HG03135 (cell line): ENCODE data around the gene PAX8.
"Not testable (repeated sequence)": the region's sequence is repeated elsewhere in the genome, so short reads cannot be mapped to it uniquely, and the experiment has no call there.

Experiments
- ATAC-seq: cut with Tn5 transposase; IDR thresholded peaks from one replicate; pipeline ENCODE4 v1.9.1; 2021; ENCODE audit warnings: mild to moderate bottlenecking, moderate library complexity; ENCODE audit not compliant: unreplicated experiment

The PAX8 gene

DNA sequence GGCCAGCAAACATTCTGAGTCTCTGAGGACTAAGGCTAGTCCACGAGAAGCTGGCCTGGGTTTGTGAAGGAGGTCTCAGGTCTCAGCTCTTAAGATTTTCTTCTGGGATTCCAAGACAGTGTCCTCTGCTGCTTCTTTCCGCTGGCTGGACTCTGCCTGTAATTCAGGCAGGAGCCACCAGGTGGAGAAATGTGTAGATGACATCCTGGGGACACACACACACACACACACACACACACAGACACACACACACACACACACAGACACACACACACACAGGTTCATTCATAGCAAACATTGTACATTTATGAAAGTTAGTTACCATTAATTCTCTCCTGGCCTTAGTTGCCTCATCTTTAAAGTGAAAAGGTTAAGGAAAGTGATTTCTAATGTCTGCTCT lies 18.9 kb upstream of the PAX8 start:
- not testable (repeated sequence) for ATAC-seq

DNA sequence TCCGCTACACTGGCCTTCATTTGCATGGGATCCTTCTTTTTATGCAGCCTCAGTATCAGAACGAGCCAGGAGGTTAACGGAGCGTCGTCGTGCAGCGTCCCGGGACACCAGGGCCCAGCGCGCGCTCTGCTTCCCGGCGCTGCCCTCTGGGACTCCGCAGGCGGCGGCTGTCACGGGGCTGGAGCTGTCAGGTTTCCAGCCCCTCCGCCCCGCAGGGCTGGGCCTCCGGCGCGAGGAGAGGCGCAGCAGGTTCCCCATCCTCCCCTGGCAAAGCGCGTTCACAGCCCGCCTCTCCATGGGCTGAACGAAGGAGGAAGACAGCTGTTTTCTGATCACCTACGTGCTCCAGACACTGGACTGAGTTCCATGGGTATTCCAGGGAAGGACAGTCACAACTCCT lies 12.5 kb upstream of the PAX8 start:
- no peak for ATAC-seq

DNA sequence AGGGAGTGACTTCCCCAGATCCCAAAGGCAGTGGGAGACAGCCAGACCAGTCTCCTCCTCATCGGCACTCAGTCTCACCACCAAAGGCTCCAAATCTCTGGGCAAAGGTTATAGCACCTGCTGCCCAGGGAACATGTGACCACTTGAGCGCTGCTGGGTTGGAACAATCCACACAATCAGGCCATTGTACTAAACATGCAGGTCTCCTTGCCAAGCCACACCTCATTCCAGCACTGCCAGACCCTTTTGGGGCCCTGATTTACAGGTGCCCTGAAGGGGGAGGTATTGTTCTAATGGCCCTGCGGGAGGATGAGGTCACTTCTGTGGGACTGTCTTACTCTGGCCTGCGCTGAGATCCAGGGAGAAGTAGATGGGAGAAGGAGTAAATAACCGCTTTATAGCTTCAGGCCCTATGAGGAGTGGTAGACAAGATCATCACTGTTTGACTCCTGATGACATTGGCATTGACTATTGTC lies 10.0 kb upstream of the PAX8 start:
- ATAC-seq: not testable (repeated sequence)

DNA sequence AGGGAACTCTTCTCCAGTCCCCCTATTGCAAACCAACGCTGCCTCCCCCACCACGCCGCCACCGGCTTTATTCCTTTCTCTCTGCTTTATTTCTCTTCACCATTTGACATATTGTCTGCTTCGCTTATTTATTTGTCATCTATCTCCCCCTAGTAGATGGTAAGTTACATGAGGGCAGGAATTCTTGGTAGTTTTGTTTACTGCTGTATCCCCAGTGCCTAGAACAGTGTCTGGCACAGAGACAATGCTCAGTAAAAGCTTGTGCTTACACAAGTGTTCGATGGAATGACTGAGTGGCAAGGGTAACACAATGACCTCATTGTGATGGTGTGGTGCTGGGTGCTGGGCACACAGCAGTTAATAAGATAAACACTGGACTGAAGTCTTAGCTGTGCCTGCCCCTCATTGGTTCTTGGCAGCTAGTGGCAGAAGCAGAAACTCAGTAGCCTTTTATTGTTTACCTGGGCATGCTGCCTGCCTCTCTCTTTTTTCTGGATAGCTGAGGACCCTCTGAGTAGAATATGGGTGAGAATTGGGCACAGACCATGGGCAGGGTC lies 9.5 kb upstream of the PAX8 start:
- ATAC-seq: not testable (repeated sequence)

DNA sequence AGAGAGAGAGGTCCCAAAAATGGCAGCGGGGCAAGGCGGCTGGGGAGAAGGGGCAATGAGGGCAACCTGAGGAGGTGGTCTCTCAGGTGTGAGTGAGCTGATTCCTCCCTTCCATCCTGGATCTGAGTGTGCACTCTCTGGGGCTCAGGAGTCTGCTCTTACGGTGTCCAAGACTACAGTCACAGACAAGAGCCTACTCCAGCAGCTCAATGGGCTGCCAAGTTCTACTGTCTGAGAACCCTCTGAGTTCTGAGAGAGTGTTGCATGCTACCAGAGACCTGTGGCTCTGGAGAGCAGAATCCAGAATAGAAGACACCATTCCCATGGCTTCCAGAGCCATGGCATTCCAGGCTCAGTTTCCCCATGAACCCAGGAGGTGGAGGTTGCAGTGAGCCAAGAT lies 7.1 kb upstream of the PAX8 start:
- ATAC-seq: no peak

DNA sequence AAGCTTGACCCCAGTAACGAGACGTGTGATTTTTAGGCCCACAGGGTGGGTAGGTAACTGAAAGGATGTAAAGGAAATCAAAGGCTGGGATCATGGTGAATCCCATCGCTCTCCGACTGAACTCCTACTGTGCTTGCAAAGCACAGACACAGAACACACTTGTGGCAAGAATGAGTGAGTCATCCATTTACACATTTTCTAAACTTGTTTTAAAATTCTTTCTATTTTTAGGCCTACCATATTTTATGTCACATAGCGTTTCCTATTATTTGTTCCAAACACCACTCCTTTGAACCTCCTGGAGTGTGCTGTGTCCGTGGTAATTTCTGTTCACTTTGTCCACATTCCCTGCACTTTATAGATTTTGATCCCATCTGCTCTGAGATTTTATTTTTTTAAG lies 6.3 kb upstream of the PAX8 start:
- ATAC-seq: not testable (repeated sequence)

DNA sequence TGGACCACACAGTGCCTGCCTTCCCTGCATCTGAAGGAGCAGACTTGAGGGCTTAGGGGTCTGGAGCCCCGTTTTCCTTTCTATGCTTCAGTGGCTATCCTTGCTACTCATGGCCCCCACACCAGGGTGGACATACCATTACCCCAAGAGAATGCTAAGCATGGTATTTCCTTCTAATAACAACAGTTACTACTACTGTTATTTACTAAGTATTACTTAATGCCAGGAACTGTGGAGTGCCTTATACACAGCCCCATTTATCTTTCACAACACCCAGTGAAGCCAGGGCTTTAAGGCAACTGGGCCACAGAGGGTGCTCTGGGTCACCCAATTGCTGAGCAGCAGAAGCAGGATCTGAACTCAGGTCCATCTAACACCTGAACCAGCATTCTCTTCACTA lies 5.8 kb upstream of the PAX8 start:
- ATAC-seq: no peak

DNA sequence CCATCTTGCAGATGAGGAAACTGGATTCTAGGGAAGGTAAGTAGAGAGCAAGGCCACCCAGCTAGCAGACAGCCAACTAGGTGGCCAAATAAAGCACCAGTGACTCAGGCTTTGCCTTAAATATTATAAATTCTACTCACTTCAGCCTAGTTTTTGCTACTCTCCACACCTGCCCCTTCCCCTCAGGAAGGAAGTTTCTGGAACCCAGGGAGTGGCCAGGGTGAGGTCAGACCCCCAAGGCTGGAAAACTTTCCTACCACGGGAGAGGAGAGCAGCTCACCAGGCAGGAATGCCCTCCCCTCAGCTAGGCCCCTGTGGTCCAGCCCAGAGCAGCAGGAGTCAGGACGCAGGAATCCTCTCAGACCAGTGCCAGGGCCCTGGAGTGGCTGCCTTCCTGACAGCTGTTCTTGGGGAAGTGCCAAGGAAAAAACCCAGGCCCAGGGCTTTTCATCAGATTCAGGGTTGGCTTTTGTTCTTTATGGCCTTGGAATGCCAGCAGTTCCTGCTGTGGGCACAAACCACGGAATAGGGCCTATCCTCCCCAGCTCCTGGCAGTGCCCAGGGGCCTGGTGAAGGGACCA lies 5.1 kb upstream of the PAX8 start:
- ATAC-seq: no peak

DNA sequence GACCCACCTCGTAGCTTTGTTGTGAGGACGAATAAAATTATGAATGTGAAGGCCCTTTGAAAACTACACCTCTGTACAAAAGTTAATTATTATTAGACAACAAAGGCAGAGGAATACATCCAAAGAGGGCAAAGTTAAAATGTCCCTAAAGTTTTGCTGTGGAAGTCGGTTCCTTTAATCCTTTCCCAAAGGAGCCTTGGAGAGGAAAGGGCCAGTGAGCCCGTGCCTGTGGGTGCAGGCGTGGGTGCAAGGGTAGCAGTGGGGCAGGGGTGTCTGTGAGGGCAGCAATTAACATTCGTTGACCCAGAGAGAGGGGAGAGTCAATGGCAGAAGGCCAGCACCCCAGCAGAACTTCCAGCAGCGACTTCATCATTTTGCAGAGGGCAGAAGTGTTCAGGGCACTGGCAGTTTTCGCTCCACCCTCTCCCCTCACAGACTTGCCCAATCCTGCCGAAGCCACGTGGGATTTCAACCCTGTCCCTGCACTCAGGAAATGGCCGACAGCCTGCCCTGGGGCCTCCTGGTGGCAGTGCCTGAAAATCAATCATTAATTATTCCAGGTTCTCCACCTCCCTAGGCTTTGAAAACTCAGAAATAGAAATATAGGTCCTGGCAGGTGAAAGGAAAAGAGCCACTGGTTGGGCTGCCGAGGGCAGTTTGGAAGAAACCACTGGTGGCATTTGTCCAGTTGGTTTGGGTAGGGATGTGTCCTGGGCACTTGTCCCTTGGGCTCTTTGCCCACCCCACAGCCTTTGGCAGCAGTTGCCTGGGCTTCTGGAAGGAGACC lies 4.2 kb upstream of the PAX8 start:
- no peak for ATAC-seq

DNA sequence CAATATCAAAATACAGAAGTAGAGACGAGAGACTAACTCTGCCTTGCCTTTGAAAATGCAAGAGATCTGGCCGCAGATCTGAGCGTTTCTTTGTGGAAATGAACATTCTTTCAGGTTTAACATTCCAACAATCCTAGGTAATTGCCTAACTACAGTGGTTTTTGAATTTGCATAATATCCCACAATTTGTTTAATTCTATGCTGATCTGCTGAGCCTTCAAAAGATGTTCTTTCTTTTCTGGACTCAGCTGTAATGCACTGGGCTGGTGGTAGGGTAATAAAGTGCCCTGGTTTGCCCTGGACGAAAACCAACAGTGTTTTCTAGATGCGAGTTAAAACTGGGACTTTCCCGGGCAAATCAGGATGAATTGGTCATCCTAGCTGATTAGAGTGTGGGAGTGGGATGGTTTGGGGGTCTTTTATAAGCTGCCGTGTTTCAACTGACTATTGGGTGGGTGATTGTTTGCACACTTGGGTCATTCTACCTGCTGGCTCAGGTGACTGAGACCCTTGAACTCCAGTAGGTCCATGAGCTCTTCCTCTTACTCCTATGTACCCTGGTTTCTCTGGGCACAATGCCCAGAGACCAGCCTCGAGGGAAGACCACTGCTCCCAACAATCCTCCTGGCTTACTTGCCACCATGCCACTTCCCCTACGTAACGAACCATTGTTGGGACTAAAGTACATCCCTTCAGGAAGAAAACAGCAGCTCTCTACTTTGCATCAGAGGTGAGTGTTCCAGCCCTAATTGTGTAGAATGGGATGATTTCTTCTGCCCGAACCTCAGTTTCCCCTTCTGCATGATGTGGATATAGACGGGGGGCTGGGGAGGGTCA lies 3.4 kb upstream of the PAX8 start:
- ATAC-seq: no peak

DNA sequence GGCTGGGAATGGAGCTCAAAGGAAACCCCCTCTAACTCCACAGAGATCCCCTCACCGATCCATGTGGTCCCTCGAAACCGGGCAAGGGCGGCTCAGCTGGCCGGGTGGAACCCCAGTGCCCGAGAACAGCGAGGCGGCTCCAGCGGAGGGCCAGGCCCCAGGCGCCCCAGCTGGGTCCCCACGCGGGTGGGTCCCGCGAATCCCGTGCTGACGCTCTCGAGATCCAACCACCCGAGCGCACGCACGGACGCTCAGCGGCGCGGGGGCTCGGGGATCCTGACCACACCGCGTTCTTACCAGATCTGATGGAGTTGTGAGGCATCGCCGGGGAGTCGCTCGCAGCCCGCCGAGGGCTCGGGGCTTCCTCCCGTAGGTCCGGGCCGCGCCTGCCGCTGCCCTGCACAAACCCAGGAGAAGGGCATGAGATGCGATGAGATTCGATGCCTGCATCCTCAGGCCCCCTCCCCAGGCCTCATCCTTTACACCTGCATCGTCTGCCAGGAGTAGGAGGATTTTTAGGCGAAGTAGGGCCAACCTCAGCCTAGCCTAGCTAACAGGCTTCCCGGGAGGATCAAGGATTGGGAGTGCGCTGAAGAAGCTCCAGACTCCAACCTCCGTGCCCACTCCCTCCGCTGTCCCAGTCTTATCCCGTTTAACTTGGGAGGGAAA lies 514 bp downstream of the PAX8 start:
- ATAC-seq: no peak

DNA sequence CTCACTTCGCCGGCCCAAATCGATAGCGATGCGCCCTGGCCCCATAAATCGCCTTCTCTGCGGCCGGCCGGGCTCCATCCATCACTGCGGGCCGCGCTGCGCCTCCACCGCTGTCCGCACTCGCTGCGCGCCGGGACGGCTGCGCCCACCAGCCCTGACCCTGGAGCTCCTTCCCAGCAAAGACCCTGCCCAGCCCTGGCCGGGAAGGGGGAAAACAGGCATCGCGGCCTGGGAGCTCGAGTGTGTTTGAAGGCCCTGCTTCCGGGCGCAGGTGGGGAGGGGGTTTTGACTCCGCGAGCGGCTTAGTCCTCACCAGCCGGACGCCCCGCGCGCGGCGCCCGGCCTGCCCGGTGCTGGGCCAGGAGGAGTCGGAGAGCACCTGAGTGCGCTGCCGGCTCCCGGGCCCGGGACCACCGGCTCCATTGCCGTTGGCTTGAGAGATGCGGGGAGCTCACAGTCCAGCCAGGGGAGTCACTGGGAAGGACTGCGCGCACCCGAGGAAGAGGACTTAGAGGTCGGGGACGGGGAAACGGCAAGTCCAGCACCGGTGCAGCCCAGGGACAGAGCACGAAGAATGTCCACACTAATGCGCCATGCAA lies 1.1 kb downstream of the PAX8 start:
- ATAC-seq: no peak

DNA sequence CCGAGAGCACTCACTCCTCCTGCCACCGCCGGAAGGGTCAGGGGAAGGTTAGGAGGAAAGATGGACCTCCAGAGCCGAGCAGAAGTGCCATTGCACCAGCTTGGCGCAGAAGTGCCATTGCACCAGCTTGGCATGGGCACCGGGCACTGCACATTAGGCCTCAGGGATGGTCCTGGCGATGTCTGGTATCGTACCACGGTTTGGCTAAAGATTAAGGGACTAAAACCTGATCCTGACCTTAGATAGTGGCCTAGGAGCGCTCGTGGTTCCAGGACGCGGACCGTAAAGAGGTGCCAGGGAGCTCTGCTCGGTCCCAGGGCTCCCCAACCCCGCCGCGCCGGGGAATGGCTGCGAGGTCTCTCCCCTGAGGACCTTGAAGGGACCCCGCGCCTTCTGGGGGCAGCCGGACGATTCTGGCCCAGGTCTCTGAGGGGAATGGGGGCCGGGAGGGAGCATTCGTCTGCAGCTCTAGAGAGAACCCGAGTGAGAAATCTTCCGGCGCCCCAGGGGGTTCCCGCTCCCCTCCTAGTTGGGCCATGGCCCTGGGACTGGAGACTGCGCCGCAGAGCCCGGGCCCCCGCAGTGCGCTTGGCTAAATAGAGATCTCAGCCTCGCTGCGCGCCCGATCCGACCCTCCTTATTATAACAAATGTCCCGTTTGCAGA lies 1.8 kb downstream of the PAX8 start:
- ATAC-seq: no peak

DNA sequence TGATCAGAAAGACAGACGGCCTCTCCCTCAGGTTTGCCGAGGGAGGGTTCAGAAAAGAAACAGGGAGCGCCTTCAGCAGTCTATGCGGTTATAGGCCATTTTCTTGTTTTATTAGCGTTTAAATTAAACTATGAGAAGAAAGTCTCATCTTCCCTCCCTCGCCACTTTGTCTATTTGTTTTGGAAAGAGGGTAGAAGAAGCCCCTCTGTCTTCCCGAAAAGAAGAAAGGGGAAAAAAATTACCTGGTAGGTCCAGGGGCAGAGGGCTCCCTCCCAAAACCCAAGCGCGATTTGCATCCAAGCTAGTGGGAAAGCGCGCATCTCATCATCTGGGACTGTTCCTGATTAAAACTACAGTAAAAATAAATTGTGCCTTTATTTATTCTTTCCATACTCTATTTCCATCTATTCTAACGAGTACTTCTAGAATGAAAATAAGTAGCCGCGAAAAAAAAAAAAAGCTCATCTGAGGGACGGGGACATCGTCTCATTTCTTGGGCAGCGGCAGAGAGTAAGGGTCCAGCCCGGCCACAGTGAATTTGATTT lies 2.4 kb downstream of the PAX8 start:
- ATAC-seq: no peak

DNA sequence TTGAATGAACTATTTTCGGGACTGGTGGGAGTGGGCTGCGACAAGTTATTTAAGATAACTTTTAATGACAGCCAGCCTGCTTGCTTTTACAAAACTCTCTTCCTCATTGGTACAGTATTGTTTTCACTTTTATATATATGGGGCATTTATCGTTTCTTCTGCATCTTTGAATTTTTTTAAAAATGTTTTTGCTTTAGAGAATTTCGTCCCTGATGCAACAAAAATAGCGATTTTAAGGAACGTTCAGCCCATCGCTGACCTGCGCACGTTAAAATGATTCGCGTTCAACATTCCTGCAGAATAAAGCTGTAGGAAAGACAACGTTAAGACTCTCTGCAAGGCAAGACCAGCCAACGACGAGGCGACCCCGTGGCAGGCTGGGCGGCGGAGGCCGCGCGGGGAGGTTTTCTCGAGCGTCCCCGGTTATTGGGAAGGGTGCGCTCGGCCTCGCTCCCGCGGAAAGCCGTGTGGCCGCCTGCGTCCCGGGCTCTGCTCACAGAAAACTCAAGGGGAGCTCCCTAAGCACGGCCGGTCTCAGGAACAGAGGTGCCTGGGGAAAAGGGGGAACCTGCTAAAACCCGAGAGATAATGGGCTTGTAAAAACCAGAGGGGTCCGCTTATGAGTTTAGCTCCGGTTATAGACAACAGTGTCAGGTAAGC lies 3.0 kb downstream of the PAX8 start:
- ATAC-seq: no peak

DNA sequence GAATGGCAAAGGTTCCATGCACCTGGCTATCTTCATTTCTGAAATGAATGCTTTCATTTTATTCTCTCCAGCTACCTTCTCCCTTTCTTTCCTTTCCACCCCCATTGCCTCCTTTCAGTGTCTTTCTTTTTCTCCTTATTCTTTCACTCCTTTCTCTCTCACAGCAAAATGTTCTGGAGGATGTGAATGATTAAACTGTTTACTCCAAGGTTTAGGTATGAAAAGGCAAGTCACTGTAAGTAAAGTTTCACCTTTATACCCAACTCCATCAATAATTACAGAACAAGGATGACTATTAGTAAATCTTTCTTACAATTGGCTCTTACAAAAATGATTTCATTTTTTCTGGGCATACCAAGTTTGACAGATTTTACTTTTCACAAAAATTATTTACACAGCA lies 4.3 kb downstream of the PAX8 start:
- ATAC-seq: no peak

DNA sequence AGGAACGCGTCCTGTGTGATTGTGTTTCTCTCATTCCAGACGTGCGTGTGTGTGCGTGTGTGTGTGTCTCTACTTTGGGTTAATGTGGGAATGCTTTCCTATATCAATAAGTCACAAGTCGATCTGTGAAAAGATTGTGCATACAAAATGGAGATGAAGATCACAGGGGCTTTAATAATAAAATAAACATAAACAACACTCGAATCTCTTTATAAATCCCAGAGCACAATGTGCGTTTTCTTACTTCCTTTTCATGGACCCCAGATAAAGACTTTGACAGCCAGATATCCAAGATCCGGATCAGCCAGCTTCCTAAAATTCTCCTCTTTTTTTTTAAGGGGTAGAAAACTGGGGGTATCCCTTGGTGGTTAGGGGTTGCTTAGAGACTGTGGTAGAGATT lies 4.7 kb downstream of the PAX8 start:
- no peak for ATAC-seq

DNA sequence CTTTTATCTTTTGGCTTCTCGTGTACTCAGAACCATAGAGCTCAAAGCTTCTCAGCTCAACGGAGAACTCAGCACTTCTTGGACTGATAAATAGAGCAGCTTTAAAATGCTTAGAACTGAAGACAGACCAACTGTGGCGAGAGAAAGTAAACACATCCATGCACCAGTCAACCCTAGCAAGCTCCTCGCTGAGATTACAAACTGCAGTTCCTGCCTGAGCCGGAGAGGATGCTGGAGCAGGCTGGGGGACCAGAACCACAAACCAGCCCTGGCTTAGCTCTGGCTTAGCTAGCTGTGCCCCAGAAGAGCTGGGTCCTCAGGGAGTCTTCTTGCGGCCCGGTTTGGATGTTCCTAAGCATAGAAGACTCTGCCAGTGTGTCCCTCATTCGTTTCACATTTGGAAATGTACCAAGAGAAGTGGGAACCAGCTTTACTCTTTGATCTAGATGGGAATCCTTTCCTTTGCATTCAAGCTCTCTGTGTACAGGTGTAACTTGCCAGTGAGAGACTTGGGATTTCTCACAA lies 5.6 kb downstream of the PAX8 start:
- ATAC-seq: no peak

DNA sequence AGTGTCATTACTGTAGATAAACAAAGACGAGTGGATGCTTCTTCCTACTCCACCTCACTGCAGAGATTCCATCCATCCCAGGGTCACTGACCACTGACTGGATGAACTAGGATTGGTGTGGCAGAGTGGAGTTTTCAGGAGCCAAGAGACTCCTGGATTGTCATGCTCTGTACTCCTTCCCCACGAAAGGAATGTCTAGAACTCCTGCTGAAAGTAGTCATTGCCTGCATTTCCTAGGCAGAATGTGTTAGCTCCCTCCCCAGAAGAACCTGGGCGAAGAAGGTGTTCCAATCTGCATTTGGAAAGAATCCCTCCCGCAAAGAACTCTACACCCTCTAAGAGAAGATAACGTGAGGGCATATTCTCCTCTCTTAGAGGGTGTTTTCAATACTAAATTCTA lies 6.2 kb downstream of the PAX8 start:
- no peak for ATAC-seq
